SH-SY5Y (cell line): ENCODE measurements around the gene DBNDD2.

ENCODE experiments used
- GATA2 ChIP-seq: IDR thresholded peaks from 2 replicates; pipeline ENCODE4 v1.6.1; 2011; ENCODE audit warnings: mild to moderate bottlenecking, low read depth, low read length
- GATA3 ChIP-seq: IDR thresholded peaks from 2 replicates; pipeline ENCODE4 v1.6.1; 2011; ENCODE audit warnings: low read depth, mild to moderate bottlenecking, low read length, moderate library complexity

- TF ChIP-seq GATA2 (no peak), GATA3 (no peak)
These were observed 1.6 kb downstream of the DBNDD2 start for GRCh38 chr20:45409521-45410272.
